H1 (cell line): ENCODE measurements around the gene DENND6B. TPM values are rescaled to one million over a fixed set of nuclear protein-coding genes. Genes with fewer than 3 reads are reported as not detected.

ENCODE experiments used
- CHD2 ChIP-seq: IDR thresholded peaks from 2 replicates; pipeline ENCODE4 v1.6.1; 2012; ENCODE audit warnings: low read length, improper control_type of control experiment
- EGR1 ChIP-seq: IDR thresholded peaks from 2 replicates; pipeline ENCODE4 v1.6.1; 2011; ENCODE audit warnings: low read depth, low read length, borderline replicate concordance
- KDM1A ChIP-seq: fragments of 200-600, 300-600 bp; sonication (generic); IDR thresholded peaks from 2 replicates; pipeline ENCODE4 v1.7.1; 2016; ENCODE audit warnings: mild to moderate bottlenecking, low read length, borderline replicate concordance
- KDM5A ChIP-seq: fragments of 200-600 bp; IDR thresholded peaks from 2 replicates; pipeline ENCODE4 v1.7.1; 2012; ENCODE audit warnings: mild to moderate bottlenecking, low read length, inconsistent platforms, mixed read lengths
- NANOG ChIP-seq: IDR thresholded peaks from 2 replicates; pipeline ENCODE4 v1.6.1; 2011; ENCODE audit warnings: low read length, low read depth, mild to moderate bottlenecking, inconsistent platforms; ENCODE audit not compliant: insufficient read depth, poor library complexity, severe bottlenecking
- PHF8 ChIP-seq: fragments of 200-600 bp; sonication (generic); conservative IDR thresholded peaks from 2 replicates; pipeline ENCODE4 v1.7.1; 2012; ENCODE audit warnings: low read depth, mild to moderate bottlenecking, inconsistent platforms, low read length, moderate library complexity
- RAD21 ChIP-seq, 2 experiments: IDR thresholded peaks in 1 of 2; conservative IDR thresholded peaks in 1 of 2; 2 replicates each; pipeline ENCODE4 v1.6.1; 2011; ENCODE audit warnings: low read depth in 2 of 2, low read length in 2 of 2, improper control_type of control experiment in 1 of 2, inconsistent platforms in 1 of 2, mild to moderate bottlenecking in 1 of 2, moderate library complexity in 1 of 2
- SP1 ChIP-seq: IDR thresholded peaks from 2 replicates; pipeline ENCODE4 v1.6.1; 2011; ENCODE audit warnings: low read depth, low read length
- polyA plus RNA-seq, 7 experiments: library from polyadenylated mRNA; depleted of rRNA in 3 of 7; stranded (reverse) in 5 of 7; unstranded in 2 of 7; fragments of >200 nt in 5 of 7; fragments of 200-250 nt in 2 of 7; gene quantifications; 1 replicate in 5 of 7; 2 replicates in 1 of 7; 4 replicates in 1 of 7; pipeline versions ENCODE4 v1.2.1 to v1.2.3, GENCODE V29; 2011 to 2013; ENCODE audit warnings: missing spikeins in 2 of 7, mixed read lengths in 2 of 7
- total RNA-seq: library from RNA; stranded (reverse); fragmentation: NEBNext Ultra II Directional; extraction: Animal tissue kit (Norgen Biotek cat#: 25700); gene quantifications from 2 replicates; pipeline ENCODE4 v1.2.1, GENCODE V29; 2021

Gene DENND6B
- total and polyA plus RNA-seq, 2 of the 8 experiments (the other 6 are each of a cell fraction or from before 2014, with no cell fraction given) = 1.1 to 1.9 TPM

- TF ChIP-seq PHF8 (no peak), EGR1 (no peak), KDM1A (no peak), NANOG (no peak), KDM5A (no peak), SP1 (no peak), CHD2 (no peak), RAD21 (IDR thresholded peaks at IDR 0.05 in 1 of 2, conservative IDR thresholded peaks at IDR 0.05 in 1 of 2; ENCODE audit: low read depth in 2 of 2, low read length in 2 of 2) (no peak)
Observed at GRCh38 chr22:50343541-50343935, 16.7 kb upstream of the DENND6B start (continued).
